ENCODE measurements around the gene USP48.
"Not testable (repeated sequence)": the region's sequence is repeated elsewhere in the genome, so short reads cannot be mapped to it uniquely, and the experiment has no call there.

Gene USP48, protein sequence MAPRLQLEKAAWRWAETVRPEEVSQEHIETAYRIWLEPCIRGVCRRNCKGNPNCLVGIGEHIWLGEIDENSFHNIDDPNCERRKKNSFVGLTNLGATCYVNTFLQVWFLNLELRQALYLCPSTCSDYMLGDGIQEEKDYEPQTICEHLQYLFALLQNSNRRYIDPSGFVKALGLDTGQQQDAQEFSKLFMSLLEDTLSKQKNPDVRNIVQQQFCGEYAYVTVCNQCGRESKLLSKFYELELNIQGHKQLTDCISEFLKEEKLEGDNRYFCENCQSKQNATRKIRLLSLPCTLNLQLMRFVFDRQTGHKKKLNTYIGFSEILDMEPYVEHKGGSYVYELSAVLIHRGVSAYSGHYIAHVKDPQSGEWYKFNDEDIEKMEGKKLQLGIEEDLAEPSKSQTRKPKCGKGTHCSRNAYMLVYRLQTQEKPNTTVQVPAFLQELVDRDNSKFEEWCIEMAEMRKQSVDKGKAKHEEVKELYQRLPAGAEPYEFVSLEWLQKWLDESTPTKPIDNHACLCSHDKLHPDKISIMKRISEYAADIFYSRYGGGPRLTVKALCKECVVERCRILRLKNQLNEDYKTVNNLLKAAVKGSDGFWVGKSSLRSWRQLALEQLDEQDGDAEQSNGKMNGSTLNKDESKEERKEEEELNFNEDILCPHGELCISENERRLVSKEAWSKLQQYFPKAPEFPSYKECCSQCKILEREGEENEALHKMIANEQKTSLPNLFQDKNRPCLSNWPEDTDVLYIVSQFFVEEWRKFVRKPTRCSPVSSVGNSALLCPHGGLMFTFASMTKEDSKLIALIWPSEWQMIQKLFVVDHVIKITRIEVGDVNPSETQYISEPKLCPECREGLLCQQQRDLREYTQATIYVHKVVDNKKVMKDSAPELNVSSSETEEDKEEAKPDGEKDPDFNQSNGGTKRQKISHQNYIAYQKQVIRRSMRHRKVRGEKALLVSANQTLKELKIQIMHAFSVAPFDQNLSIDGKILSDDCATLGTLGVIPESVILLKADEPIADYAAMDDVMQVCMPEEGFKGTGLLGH

DNA sequence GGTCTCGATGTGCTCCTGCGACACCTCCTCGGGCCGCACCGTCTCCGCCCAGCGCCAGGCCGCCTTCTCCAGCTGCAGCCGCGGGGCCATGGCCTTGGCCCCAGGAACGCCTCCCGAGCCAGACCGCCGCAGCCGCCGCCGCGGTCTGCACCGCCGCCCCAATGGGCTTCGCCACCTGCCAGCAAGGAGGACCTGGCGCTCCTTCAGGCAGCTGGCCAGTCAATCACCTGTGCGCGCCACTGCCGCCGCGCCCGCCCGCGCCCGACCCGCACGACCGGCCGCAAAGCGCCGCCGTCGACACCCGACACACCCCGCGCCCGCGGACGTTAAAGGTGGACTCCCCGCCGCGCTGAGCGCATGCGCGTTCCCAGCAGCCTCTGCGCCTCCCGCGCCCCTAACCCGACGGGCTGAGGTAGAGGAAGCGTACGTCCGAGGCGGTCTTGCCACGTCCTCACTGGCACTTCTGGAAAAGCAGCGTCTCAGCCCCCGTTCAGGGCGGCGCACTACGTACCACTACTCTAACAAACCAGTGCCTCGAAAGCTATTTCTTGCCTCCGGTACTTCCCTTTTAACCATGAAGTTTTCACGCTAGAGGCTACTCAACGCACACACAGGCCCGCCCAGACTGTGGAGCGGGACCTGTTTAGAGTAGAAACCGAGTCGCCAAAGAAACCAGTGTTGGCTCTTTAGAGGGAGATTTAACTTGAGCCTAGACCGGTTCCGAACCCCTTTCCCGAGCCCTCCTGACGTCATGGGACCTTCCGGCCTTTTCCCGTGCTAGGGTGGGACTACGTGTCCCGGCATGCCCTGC lies at the start of gene USP48:
Gene USP48 (minus strand): TSS at position 282 of the 811 bp plus-strand sequence. CDS start 192 bp downstream, at position 90.
- peak; percentile 88 to 94 for DNase-seq (ENCODE audit: low read depth in 2 of 2)

DNA sequence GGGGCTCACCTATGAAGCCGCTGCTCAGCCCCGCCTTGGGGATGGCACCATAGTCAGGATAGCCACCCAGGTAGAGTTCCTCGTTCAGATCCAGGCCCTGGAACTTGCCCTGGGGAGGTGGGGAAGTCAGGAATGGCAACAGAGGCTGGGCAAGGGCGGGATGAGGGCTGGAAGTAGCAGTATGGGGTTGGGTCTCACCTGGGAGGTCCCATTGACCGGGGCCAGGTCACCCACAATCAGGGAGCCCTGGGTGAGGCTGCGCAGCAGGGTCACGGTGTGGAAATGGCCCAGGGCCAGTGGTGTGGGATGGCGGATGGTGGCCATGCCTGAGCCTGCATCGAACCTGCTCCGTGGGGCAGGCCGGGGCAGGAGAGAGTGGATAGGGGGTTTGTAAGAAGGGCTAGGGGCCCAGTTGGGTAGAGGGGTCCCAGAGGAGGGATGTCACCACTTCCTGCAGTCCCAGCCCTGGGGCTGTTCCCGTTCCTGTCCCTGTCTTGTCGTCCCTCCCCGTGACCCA lies 48.6 kb upstream of the USP48 start:
- no peak for DNase-seq (ENCODE audit: low read depth in 2 of 2)

DNA sequence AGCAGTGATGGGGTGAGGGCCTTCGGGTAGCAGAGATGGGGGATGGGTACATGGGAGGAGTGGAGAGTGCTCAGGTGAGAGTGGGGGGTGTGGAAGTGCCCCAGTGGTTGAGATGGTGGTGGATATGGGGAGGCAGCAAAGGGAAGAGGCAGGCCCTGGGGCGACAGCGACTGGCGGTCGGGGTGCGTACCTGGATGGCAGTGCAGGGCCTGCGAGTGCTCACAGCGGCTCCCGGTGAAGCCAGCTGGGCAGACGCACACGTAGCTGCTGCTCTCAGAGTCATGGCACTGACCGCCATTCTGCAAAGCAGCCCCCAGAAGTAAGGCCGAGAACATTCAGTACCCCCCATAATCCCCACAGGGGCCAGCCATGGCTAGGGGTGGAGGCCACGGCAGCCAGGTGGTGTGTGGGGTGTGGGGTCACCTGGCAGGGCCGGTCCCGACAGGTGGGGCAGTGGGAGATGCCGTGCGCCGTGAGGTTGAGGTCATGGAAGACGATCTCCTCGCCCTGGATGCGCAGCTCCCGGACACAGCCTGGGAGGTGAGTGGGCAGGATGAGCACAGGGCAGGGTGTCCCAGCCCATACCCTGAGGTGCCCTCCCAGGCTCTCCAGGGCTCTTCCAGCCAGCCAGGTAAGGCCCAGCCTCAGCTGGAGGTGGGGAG lies 48.0 kb upstream of the USP48 start:
- no peak for DNase-seq (ENCODE audit: low read depth in 2 of 2)

DNA sequence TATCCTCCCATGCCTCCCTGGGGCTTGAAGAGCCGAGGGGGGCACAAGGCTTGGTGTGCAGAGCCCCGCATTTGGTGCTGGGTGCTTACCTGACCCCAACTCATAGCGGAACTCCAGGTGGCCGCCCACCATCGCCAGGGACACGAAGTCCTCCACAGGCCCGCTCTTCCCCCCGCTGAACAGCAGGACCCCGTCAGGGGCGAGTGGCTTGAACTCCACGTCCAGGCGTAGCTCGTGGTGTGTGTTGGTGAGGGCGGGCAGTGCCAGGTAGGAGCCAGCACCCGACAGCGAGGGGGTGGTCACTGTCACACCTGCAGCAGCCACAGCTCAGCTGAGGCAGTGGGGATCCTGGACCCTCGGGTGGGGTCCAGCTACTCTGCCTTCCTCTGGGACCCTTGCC lies 46.3 kb upstream of the USP48 start:
- no peak for DNase-seq (ENCODE audit: low read depth in 2 of 2)

DNA sequence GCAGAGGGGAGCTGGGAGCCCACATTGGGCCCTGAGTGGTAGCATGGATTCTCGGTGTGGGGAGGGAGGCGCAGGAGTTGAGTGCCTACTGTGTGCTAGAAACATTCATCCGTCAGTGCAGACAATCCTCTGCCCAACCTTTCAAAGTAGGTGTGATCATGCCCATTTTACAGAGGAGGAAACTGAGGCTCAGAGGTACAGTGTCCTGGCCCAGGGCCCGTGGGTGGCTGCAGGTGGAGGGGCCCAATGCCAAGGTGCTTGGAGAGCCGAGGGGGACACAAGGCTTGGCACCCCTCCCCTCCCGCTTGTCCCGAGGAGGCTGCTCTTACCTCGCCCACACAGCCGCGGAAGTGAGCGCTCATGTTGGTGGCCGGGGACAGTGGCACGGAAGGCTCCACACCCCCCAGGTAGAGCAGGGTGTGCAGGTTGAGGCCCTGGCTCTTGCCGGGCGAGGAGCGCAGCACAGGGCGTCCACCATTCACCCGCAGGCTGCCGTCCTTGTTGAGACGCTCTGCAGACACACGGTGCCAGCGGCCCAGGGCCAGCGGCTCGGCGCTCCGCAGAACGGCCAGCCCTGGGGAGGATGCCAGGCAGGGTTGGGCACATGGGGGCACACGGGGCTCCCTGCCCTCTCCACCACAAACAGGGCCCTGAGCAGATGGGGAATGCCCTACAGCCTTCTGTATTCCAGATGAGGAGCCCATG lies 45.7 kb upstream of the USP48 start:
- DNase-seq (ENCODE audit: low read depth in 2 of 2) = no peak

DNA sequence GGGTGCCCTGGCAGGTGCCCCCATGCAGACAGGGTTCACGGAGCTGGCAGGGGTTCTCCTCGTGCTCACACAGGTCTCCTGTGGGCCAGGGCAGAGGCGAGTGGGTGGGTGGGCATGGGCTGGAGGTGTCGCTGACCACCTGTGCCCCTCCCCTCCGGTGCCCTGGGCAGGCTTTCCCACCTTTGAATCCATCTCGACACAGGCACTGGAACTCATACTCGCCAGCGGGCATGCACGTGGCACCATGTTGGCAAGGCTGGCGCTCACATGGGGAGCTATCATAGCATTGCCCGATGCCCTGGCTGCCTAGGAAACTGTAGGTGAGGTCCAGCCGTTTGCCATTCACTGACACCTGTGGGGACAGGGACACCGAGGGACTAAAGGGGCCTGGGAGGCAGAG lies 45.1 kb upstream of the USP48 start:
- DNase-seq (ENCODE audit: low read depth in 2 of 2) = no peak

DNA sequence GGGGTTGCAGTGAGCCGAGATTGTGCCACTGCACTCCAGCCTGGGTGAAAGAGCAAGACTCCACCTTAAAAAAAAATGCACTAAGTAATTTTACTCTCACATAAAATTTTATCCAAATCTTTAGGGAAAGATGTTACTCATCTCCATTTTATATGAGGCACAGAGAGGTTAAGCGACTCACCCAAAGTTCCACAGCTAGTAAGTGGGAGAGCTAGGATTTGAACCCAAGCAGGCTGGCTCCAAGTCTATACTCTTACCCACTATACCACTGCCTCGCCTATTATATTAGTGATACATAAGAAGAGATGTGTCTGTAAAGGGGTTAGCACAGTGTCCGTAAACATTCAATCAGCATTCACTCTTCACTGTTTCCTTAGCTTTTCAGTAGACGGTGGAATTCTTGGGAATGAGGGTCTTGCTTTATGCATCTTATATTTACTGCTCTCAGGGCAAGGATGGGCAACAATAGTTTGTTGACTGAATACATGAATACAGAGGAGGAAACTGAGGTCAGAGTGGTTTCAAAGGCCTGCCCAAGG lies 44.3 kb upstream of the USP48 start:
- DNase-seq (ENCODE audit: low read depth in 2 of 2) = no peak

DNA sequence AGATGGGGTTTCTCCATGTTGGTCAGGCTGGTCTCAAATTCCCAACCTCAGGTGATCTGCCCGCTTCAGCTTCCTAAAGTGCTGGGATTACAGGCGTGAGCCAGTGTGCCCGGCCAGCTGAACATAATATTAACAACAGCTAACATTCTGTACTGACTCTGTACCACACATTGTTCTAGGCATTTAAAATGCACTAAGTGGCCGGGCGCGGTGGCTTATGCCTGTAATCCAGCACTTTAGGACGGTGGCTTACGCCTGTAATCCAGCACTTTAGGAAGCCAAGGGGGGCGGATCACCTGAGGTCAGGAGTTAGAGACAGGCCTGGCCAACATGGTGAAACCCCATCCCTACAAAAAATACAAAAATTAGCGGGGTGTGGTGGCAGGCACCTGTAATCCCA lies 43.7 kb upstream of the USP48 start:
- DNase-seq (ENCODE audit: low read depth in 2 of 2) = not testable (repeated sequence)

DNA sequence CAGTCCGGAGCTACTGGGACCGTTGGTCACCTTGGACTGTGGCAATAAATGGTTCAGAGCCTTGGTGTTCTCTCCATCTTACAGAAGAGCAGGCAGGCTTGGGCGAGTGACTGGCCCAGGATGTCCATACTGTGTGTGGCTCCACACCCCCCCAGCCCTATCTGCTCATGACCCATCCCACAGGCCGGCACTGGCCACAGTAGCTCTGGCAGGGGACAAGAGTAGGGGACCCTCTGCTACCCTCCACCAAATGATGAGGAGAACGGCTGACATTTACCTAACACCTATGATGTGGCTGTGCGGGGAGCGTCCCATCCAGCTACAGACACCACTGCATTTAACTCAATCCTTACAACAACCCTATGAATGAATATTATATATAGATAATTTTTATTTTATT lies 42.4 kb upstream of the USP48 start:
- no peak for DNase-seq (ENCODE audit: low read depth in 2 of 2)

DNA sequence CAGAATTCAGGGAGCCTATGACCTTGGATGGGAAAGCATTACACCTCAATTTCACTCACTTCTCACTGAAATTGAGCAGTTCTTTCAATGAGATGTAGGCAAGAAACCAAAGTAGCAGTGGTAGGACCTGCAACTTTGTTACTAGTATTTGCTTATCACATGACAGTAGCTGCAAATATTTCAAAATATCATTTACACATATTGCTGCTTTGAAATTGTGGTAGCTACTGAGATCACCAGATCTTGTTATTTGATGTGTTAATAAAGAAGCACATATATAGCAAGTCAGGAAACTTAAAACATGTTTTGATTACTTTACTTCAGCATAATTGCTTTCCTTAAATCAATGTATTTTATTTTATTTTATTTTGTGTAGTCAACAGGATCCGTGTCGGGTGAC lies 42.0 kb upstream of the USP48 start:
- DNase-seq (ENCODE audit: low read depth in 2 of 2) = no peak

DNA sequence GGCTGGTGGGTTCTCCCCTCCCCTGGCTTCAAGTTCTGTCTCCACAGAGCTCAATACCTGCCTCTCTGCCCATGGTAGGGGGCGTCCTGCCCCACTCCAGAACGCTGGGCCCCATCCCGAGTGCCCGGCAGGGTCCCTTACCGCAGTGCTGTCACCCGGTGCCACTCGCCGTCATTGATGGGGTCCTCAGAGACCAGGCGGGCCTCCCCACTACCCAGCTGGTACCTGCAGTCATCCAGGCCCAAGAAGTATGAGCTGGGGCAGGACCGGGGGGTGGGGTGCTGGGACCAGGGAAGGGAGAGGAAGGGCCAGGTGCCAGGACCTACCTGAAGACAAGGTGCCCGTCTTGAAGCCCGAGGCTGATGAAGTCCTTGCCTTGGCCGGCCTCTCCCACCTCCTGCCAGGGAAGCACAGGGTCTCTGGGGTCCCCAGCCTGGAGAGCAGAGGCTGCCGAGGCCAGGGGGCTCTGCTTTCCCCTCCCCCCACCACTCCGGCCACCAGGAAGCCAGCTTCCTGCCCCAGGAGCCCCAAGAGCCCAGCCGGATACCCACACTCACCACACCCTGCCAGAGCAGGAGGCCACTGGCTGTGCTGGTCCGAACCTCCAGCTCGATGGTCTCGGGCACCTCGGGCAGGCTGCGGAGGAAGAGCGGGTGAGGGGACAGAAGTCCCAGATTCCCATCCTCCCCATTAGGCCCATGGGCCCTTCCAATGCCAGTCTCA lies 41.2 kb upstream of the USP48 start:
- DNase-seq (ENCODE audit: low read depth in 2 of 2) = no peak

DNA sequence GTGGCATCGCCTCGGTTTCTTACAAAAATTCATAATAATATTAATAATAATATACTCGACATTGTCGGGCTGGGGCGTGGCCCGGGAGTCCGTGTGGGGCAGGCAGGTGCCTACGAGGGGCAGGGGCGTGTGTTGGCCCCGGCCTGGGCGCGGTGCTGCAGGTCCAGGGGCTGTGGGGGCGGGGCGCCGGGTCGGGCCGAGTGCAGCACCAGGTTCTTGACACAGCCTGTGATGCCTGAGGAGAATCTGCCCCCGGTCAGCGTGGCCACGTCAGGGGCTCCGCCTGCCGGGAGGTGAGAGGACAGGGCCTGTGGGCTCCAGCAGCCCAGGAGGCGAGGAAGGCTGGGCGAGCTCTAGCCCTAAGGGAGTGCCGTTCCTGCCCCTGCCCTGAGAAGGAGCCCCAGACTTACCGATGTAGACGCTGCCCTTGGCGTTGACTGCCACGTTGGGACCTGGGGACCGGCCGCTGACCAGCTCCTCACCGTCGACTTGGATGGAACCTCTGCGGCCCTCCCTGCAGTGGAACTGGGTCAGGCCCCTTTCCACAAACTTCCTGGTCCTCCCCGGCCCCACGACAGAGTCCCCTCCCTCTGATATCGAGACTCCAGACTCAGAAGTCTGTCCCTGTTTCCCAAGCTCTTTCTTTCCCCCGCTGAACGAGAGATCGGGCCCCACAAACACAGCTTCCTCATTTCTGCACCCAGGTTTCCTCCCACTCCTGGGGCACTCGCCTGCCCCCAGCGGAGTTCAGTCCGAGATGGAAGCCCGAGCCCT lies 40.4 kb upstream of the USP48 start:
- no peak for DNase-seq (ENCODE audit: low read depth in 2 of 2)

DNA sequence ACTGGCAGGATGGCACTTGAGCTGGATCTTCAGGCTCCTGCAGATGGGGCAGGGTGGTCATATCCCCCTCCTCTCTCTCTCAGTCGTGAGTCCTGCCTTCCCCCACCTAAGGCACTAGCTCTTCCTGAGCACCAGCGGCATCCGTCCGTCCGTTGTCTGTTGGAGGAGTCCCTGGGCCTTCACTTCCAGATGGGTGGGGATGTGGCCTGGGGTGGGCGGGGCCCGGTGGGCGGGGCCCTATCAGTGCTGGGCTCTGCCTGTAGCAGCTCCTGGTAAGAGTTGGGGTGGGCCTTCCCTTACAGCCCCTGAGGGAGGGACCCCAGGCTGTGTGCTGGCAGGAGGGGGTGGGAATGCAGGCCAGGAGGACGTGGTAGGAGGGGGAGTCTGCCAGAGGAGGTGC lies 39.4 kb upstream of the USP48 start:
- DNase-seq (ENCODE audit: low read depth in 2 of 2) = no peak

DNA sequence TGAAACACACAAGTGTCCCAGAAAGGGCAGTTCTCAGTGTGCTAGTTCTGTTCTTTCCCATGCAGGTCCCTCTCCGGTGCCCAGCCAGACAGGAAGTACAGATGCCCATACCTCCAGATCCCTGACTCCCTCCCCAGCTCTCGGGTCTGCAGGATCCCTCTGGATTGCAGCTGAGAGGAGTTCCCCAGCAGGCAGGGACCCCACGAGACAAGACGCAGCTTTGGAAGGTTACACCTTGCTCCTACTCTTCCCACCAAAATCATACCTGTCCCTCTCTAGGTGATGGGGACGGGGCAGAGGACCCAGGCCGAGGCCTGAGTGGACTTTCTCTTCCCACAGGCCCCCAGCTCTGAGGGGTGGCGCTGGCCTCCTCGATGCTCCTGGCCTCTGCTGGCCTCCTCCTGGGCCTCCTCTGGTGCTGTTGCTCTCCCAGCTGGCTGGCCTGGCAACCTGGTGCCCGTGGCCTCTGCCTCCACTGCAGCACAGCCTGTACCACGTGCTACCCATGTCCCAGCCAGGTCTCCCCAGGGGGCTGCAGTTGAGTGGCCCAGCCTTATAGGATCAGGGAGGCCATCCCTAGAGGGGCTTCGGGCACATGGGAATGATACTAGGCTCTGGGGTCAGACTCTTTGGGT lies 38.6 kb upstream of the USP48 start:
- DNase-seq (ENCODE audit: low read depth in 2 of 2) = no peak

DNA sequence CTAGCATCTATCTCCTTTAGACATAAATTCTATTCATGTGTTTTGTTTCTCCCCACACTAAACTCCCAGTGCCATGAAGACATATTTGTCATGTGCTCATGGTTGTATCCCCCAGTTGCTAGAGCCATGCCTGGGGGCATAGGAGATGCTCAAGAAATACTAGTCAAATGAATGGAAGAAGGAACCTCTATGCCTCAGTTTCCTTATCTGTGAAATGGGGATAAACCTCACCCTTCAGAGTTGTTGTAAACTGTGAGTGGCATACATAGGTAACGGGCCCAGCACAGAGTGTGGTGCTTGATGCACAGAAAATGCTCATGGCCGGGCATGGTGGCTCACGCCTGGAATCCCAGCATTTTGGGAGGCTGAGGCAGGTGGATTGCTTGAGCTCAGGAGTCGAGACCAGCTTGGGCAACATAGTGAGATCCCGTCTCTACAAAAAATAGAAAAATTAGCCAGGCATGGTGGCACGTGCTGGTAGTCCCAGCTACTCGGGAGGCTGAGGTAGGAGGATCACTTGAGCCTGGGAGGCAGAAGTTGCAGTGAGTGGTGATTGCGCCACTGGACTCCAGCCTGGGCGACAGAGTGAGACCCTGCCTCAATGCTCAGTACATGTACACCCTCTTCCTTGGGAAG lies 37.8 kb upstream of the USP48 start:
- no peak for DNase-seq (ENCODE audit: low read depth in 2 of 2)

DNA sequence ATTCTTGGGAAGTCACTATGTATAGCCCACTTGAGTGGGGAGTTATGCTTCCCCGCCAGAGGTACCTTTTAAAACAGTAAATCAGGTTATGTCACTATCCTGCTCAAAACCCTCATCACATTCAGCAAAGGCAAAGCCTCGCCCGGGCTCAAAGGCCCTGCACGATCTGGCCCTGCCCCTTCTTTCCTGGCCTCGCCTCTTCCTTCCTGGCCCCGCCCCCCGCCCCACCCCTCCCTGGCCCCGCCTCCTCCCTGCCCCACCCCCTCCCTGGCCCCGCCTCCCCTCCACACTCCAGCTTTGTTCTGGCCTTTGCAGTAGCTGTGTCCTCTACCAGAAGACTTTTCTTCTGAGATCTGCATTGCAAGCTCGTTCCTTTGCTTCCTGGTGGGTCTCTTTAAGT lies 35.7 kb upstream of the USP48 start:
- DNase-seq (ENCODE audit: low read depth in 2 of 2) = peak in 1 of 2 donors; percentile 9

DNA sequence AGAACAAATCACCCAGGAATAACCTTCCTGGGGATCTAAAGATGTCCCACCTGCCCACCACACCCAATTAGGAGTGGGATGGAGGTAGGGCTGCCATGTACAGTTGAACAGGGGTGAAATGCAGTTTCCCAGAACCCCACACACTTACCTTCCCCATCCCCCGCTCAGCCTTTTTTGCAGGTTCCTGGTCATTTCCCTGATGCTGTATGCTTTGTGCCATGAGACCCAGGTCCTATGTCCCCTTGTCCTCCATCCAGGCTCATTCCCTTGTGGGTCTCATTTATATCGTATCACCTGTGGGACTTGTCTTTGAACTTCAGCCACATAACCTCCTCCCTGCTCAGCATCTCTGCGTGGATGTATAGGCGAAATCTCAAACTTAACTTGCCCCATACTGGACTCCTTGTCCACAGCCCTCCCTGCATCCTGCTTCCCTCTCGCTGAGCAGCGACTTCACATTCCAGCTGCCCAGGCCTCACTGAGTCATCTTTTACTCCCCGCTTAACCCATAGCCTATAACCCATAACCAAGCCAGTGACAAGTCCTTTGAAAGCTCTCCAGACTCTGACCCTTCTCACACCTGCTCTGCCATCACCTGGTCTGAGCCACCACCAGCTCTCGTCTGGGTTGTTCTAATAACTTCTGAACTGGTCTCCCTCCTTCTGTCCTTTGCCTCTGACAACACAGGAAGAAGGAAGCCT lies 33.8 kb upstream of the USP48 start:
- no peak for DNase-seq (ENCODE audit: low read depth in 2 of 2)
